Measurements from ENCODE around the gene RNU6-8. TPM values are rescaled to one million over a fixed set of nuclear protein-coding genes. Genes with fewer than 3 reads are reported as not detected.

Gene RNU6-8
- polyA plus RNA-seq (2013, experiment 1 of 2), result under 0.01 TPM
- polyA plus RNA-seq (2013, experiment 2 of 2), result under 0.01 TPM

DNA sequence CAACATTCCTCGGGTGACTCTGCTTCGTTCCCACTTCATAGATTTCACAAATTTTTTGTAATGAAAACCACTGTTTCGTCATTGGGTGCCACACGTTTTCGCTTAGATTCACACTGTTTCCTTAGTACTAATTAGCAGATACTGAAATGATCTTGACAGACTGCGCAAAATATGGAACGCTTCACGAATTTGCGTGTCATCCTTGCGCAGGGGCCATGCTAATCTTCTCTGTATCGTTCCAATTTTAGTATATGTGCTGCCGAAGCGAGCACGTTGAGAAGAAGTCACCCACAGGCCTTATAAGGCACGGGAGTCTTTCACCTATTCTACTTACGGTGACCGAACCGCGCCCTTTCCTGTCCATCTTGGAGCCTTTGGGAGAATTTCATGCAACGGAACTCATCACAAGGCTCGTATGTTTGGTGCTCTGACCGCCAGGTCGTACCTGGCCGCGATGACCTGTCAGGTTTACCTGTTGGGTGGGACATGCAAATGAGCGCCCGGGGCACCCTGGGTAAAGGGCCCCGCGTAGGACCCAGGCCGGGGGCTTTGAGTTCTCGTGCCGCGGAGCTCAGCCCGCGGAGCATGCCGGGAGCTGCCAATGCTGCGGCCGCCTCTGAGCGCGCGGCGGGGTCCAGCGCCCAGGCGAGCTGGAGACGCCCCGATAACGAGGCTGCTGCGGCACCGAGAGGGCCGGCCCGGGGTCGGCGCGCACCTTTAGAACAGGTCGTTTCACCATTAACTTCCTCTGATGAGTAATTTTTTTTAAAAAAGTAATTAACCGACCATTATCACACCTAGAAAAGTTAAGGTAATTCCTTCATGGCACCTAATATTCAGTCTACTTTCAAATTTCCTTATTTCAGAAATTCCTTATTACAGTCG, at the start of gene RNU6-8:
Gene RNU6-8 (minus strand): TSS at position 272 of the 885 bp plus-strand sequence.
- Histone ChIP-seq H3K27ac (ENCODE audit: low read depth, low read length) (peak within 1 kb of the TSS; percentile 81), H3K27me3 (ENCODE audit: insufficient read depth, low read length) (peaks cover 25% of the 10 kb centered on the region; the same call in 1 of the 2 replicates), H3K9ac (ENCODE audit: low read depth, low read length) (peak within 1 kb of the TSS; percentile 88), H3K9me3 (ENCODE audit: insufficient read depth, low read depth, low read length) (no peaks in the 10 kb centered on the region), H3K4me3 (ENCODE audit: low read length) (peak within 1 kb of the TSS; percentile 94), H3K4me1 (ENCODE audit: insufficient read depth, low read length) (0 out of 2 replicates have a peak, but pooled peaks cover 3% of the 10 kb centered on the region), H3K36me3 (ENCODE audit: insufficient read depth, low read length) (no peaks in the 10 kb centered on the region)
- WGBS, result under 1% methylated on average over 56 of the region's 57 CpGs

DNA sequence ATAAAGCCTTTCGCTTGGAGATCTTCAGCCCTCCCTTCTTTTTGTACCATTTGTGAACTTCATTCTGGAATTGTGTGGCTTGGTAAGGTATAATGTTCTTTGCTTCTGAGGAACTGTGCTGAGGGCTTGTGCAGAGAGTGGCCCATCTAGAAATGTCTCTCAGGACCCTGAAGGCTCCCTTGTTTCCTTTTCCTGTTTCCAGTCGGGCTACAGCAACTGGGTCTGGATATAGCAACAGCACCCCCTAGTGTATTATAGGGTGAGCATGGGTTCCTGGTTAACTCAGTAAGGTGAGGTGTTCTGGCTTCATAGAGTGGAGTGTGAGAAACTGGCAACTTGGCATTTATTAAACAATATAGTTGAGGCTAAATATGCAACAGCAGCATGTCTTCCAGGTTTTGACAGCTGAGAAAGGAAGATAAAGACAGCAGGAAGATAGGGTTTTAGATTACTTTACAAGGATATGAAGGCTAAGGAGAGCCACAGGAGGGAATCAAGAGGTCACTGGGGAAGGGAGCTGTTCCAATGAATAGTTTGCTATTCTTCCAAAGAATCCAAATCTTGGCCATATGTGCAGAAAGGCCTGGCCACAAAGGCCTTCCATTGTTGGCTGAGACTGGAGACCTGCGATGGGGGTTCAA, 49.1 kb upstream of the RNU6-8 start:
- Histone ChIP-seq H3K4me3 (ENCODE audit: low read length) (no peak overlapping the region), H3K4me1 (ENCODE audit: insufficient read depth, low read length) (no peaks in the 10 kb centered on the region; the same call in 1 of the 2 replicates), H3K9ac (ENCODE audit: low read depth, low read length) (no peak overlapping the region), H3K27me3 (ENCODE audit: insufficient read depth, low read length) (no peaks in the 10 kb centered on the region), H3K36me3 (ENCODE audit: insufficient read depth, low read length) (no peaks in the 10 kb centered on the region), H3K27ac (ENCODE audit: low read depth, low read length) (no peak overlapping the region), H3K9me3 (ENCODE audit: insufficient read depth, low read depth, low read length) (no peaks in the 10 kb centered on the region)
- WGBS, result 61% methylated on average over 3 of the region's 3 CpGs

DNA sequence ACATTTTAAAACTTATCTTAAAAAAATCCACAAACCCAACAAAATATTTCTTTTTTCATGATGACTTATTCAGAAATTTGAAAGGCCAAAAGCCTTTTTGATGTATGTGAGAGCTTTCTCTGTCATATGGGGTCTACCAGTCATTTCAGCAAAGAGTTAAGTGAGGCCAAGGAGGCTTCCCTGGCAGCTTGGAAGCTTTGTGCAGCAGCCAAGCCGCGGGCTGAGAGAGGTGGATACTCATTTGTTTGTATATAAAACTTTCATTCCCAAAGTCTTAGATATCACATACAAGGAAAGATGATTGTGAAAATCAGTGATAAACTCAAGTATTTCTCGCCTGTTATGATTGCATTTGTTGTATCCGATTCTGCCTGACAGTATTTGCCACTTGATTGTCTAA, 48.5 kb upstream of the RNU6-8 start:
- Histone ChIP-seq H3K9me3 (ENCODE audit: insufficient read depth, low read depth, low read length) (no peaks in the 10 kb centered on the region), H3K4me1 (ENCODE audit: insufficient read depth, low read length) (no peaks in the 10 kb centered on the region; the same call in 1 of the 2 replicates), H3K9ac (ENCODE audit: low read depth, low read length) (no peak overlapping the region), H3K36me3 (ENCODE audit: insufficient read depth, low read length) (no peaks in the 10 kb centered on the region), H3K4me3 (ENCODE audit: low read length) (no peak overlapping the region), H3K27me3 (ENCODE audit: insufficient read depth, low read length) (no peaks in the 10 kb centered on the region), H3K27ac (ENCODE audit: low read depth, low read length) (no peak overlapping the region)
- 100% methylated on average over 2 of the region's 4 CpGs for WGBS

DNA sequence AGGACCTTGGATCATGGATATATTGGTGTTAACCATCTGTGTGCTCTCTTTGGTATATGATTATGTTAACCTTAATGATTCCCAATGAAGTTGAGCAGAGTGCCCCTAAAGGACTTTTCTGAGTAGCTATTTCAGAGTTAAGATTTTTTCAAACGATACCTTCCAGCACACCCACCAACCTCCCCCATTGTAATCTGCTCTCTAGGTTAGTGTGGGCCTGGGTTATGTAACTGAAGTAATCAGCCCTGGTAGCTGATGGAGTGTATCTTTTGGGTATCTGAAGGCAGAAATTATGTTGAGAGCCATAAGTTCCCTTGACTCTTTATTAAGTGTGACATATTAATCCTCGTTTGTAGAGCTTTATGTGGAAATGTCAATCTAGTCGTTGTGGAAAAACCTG, 47.6 kb upstream of the RNU6-8 start:
- 87% methylated on average over 2 of the region's 3 CpGs for WGBS
- Histone ChIP-seq H3K4me3 (ENCODE audit: low read length) (no peak overlapping the region), H3K9me3 (ENCODE audit: insufficient read depth, low read depth, low read length) (no peaks in the 10 kb centered on the region), H3K4me1 (ENCODE audit: insufficient read depth, low read length) (no peaks in the 10 kb centered on the region; the same call in 1 of the 2 replicates), H3K36me3 (ENCODE audit: insufficient read depth, low read length) (no peaks in the 10 kb centered on the region), H3K27me3 (ENCODE audit: insufficient read depth, low read length) (no peaks in the 10 kb centered on the region), H3K27ac (ENCODE audit: low read depth, low read length) (no peak overlapping the region), H3K9ac (ENCODE audit: low read depth, low read length) (no peak overlapping the region)

DNA sequence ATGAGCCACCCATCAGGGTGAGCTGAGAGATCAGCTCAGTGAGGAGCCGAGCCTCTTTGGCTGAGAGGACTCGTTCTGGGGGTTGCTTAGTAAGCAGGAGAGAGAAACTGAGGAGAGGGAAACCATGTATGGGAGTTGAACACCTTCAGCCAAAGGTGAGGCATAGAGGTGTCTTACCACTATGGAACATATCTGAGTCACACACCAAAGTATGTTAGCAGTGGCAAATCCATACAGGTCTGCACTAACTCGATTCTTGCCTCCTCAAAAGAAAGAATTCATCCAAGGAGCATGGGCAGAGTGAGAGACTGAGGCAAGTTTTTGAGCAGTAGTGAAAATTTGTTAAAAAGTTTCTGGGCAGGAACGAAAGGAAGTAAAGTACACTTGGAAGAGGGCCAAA, 46.7 kb upstream of the RNU6-8 start:
- Histone ChIP-seq H3K4me3 (ENCODE audit: low read length) (no peak overlapping the region), H3K36me3 (ENCODE audit: insufficient read depth, low read length) (no peaks in the 10 kb centered on the region), H3K27me3 (ENCODE audit: insufficient read depth, low read length) (no peaks in the 10 kb centered on the region), H3K9me3 (ENCODE audit: insufficient read depth, low read depth, low read length) (no peaks in the 10 kb centered on the region), H3K9ac (ENCODE audit: low read depth, low read length) (no peak overlapping the region), H3K27ac (ENCODE audit: low read depth, low read length) (no peak overlapping the region), H3K4me1 (ENCODE audit: insufficient read depth, low read length) (no peaks in the 10 kb centered on the region)
- 89% methylated on average over 4 of the region's 4 CpGs for WGBS

DNA sequence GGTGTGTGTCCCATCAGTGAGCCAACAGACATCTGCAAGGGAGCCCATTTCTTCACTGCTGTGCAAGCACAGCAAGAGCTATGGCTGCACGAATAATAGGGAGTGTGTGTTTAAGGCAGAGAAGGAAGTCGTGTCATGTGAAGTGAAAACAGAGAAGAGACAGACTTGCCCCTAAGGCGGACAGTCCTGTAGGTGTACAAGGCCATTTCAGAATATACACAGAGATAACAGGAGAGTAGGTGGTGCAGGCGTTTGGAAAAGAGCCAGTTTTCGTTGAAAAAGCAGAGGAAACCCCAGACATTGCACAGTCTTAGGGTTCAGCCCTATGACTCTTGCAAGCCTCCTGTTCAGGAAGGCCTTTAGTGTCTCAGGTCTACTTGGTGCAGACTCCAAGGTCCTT, 46.3 kb upstream of the RNU6-8 start:
- no peaks in the 10 kb centered on the region for H3K9me3 ChIP-seq (ENCODE audit: insufficient read depth, low read depth, low read length)
- no peaks in the 10 kb centered on the region for H3K4me1 ChIP-seq (ENCODE audit: insufficient read depth, low read length)
- H3K27me3 ChIP-seq (ENCODE audit: insufficient read depth, low read length), result no peaks in the 10 kb centered on the region
- no peaks in the 10 kb centered on the region for H3K36me3 ChIP-seq (ENCODE audit: insufficient read depth, low read length)
- no peak overlapping the region for H3K27ac ChIP-seq (ENCODE audit: low read depth, low read length)
- H3K4me3 ChIP-seq (ENCODE audit: low read length), result no peak overlapping the region
- 89% methylated on average over 5 of the region's 5 CpGs for WGBS
- no peak overlapping the region for H3K9ac ChIP-seq (ENCODE audit: low read depth, low read length)

DNA sequence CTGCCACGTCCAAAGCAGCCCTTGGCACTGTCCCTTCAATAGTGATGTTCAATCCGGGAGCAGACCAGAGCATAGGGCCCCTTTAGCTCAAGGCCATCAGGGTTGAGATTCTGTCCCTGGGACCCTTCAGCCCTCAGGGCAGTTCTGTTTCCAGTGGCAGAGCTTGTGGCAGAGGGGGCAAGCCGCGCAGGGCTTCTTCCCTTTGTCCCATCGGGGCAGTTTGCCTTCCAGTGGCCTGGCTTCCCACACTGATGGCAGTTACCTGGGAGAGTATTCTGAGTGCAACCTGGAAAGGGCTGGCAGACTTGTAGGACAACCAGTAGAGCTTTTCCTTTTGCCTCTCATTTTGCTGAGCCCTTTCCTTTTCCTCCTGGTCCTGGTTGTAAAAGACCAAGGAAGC, 43.7 kb upstream of the RNU6-8 start:
- H3K9me3 ChIP-seq (ENCODE audit: insufficient read depth, low read depth, low read length), result no peaks in the 10 kb centered on the region
- no peaks in the 10 kb centered on the region for H3K36me3 ChIP-seq (ENCODE audit: insufficient read depth, low read length)
- WGBS, result 93% methylated on average over 5 of the region's 5 CpGs
- H3K9ac ChIP-seq (ENCODE audit: low read depth, low read length), result no peak overlapping the region
- no peaks in the 10 kb centered on the region for H3K27me3 ChIP-seq (ENCODE audit: insufficient read depth, low read length)
- H3K4me1 ChIP-seq (ENCODE audit: insufficient read depth, low read length), result no peaks in the 10 kb centered on the region
- no peak overlapping the region for H3K27ac ChIP-seq (ENCODE audit: low read depth, low read length)
- H3K4me3 ChIP-seq (ENCODE audit: low read length), result no peak overlapping the region

DNA sequence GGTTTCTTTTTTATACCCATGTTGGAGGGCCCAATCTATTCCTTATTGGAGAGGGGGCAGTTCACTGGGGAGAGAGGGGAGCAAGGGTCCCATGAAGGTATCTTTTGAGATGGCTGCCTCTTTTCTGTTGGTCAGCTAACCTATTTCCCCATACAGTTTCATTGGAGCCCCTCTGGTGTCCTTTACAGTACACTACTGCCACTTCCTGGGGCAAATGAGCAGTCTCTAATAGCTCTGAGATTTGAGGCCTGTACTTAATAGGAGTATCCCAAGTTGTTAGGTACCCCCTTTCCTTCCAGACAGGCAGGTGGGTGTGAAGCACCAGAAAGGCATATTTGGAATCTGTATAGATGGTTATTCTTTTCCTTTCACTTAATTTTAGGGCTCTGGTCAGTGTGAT, 41.3 kb upstream of the RNU6-8 start:
- Histone ChIP-seq H3K27ac (ENCODE audit: low read depth, low read length) (no peak overlapping the region), H3K4me1 (ENCODE audit: insufficient read depth, low read length) (no peaks in the 10 kb centered on the region), H3K36me3 (ENCODE audit: insufficient read depth, low read length) (no peaks in the 10 kb centered on the region), H3K4me3 (ENCODE audit: low read length) (no peak overlapping the region), H3K9ac (ENCODE audit: low read depth, low read length) (no peak overlapping the region), H3K9me3 (ENCODE audit: insufficient read depth, low read depth, low read length) (peaks cover 13% of the 10 kb centered on the region), H3K27me3 (ENCODE audit: insufficient read depth, low read length) (no peaks in the 10 kb centered on the region)

DNA sequence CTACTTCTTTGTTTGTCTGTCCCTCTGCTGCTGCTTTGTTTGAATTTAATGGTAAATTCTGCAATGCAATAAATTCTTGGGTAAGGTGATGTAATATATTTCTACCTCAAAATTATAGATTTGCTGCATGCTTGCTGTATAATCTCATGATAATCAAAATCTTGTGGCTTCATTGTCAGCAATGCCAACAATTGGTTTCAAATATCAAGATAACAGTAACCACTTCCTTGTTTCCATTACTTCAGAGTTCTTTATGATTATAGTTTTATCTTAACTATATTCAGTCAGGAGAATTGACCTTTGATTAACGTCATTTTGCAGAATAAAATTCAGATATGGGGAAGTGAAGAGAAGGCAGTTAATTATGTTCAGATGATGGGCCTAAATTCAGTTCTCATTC, 30.2 kb upstream of the RNU6-8 start:
- 100% methylated on average over 1 of the region's 1 CpG for WGBS
- no peaks in the 10 kb centered on the region for H3K4me1 ChIP-seq (ENCODE audit: insufficient read depth, low read length)
- H3K27ac ChIP-seq (ENCODE audit: low read depth, low read length), result no peak overlapping the region
- no peak overlapping the region for H3K4me3 ChIP-seq (ENCODE audit: low read length)
- H3K9ac ChIP-seq (ENCODE audit: low read depth, low read length), result no peak overlapping the region
- no peaks in the 10 kb centered on the region for H3K9me3 ChIP-seq (ENCODE audit: insufficient read depth, low read depth, low read length)
- no peaks in the 10 kb centered on the region for H3K27me3 ChIP-seq (ENCODE audit: insufficient read depth, low read length)
- no peaks in the 10 kb centered on the region for H3K36me3 ChIP-seq (ENCODE audit: insufficient read depth, low read length)

DNA sequence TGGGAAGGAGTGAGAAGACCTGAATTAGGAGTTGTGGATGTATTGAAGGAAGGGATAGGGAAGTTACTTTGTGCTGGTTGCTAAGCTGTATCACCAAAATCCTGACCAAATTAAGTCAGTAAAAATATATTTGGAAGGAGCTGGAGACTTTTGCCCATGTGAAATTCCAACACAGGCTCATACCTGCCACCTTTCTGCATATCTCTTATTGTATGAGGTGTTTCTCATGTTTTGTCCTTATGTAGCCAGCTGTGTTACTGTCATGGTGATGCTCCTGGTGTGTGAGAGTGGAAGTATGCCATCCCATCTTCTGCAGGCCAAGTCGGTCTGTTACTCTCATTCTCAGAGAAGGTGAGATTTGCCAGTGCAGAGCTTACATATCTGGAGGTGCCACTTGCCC, 29.4 kb upstream of the RNU6-8 start:
- Histone ChIP-seq H3K4me3 (ENCODE audit: low read length) (no peak overlapping the region), H3K36me3 (ENCODE audit: insufficient read depth, low read length) (no peaks in the 10 kb centered on the region), H3K27ac (ENCODE audit: low read depth, low read length) (no peak overlapping the region), H3K27me3 (ENCODE audit: insufficient read depth, low read length) (no peaks in the 10 kb centered on the region), H3K9me3 (ENCODE audit: insufficient read depth, low read depth, low read length) (no peaks in the 10 kb centered on the region), H3K9ac (ENCODE audit: low read depth, low read length) (no peak overlapping the region), H3K4me1 (ENCODE audit: insufficient read depth, low read length) (no peaks in the 10 kb centered on the region)
- WGBS, result 95% methylated on average over 1 of the region's 1 CpG

DNA sequence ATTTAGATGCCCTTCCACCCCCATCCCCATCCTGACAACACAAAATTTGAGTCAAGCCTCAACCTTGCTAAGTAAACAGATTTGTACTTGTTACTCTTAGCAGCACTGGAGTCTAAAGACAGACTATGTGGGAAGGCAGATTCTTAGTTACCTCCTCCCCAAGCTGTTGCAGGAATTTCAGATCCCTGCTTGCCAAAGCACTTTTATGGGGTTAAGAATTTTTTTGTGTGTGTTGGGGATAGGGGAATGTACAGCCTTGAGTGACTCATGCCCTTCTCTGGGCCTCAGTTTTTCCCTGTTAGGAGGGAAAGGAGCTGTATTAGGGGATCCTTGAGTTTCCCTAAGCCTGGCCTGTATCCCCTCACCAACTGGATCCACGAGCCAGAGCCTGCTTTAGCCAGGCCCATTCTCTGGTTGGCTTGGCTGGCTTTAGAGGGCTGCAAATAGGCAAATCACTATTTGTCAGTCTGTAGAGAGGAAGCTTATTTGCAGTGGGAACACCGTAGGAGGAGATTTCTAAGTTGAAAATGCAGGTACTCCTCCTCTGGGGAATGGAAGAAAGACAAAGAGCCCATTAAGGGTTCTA, 27.7 kb upstream of the RNU6-8 start:
- H3K4me1 ChIP-seq (ENCODE audit: insufficient read depth, low read length), result no peaks in the 10 kb centered on the region
- H3K9me3 ChIP-seq (ENCODE audit: insufficient read depth, low read depth, low read length), result no peaks in the 10 kb centered on the region
- no peaks in the 10 kb centered on the region for H3K36me3 ChIP-seq (ENCODE audit: insufficient read depth, low read length)
- H3K27me3 ChIP-seq (ENCODE audit: insufficient read depth, low read length), result no peaks in the 10 kb centered on the region
- 76% methylated on average over 2 of the region's 2 CpGs for WGBS
- no peak overlapping the region for H3K4me3 ChIP-seq (ENCODE audit: low read length)
- no peak overlapping the region for H3K27ac ChIP-seq (ENCODE audit: low read depth, low read length)
- no peak overlapping the region for H3K9ac ChIP-seq (ENCODE audit: low read depth, low read length)

All from HUES64 (cell line).